Activated CD8-positive, alpha-beta T cell treated with anti-CD3 and anti-CD28 coated beads for 36 hours (primary cell): Measurements from ENCODE around the gene CPPED1. TPM values are rescaled to one million over a fixed set of nuclear protein-coding genes. Genes with fewer than 3 reads are reported as not detected.

Experiments
- ATAC-seq: fragments of 200-7000 bp; cut with Tn5 transposase; one replicate; pipeline ENCODE4 v1.10.0; 2021; ENCODE audit warnings: mild to moderate bottlenecking, moderate library complexity
- CTCF ChIA-PET: fragments of 350-600 bp; sonication (Branson Sonifier 250); formaldehyde crosslinking; loops from one replicate; lab custom pipeline; 2021; ENCODE audit warnings: antibody characterized with exemption; lab: Charles Lee
- POLR2A ChIA-PET: fragments of 350-600 bp; sonication (Branson Sonifier 250); formaldehyde crosslinking; loops from one replicate; lab custom pipeline; 2021; ENCODE audit warnings: antibody characterized with exemption; lab: Charles Lee
- DNase-seq: peaks from one replicate; pipeline ENCODE4 v3.0.0-alpha.2; 2020
- H3K27ac Mint-ChIP-seq: one replicate; pipeline ENCODE4 v1.8.0; 2021; ENCODE audit warnings: mild to moderate bottlenecking, mixed read lengths
- H3K27me3 Mint-ChIP-seq: one replicate; pipeline ENCODE4 v1.8.0; 2021; ENCODE audit warnings: mixed read lengths
- H3K36me3 Mint-ChIP-seq: one replicate; pipeline ENCODE4 v1.8.0; 2021; ENCODE audit warnings: low read depth, mixed read lengths
- H3K4me1 Mint-ChIP-seq: one replicate; pipeline ENCODE4 v1.8.0; 2021; ENCODE audit warnings: low read depth, mixed read lengths
- H3K4me3 Mint-ChIP-seq: one replicate; pipeline ENCODE4 v1.8.0; 2021; ENCODE audit warnings: mild to moderate bottlenecking, moderate library complexity, mixed read lengths
- H3K9me3 Mint-ChIP-seq: one replicate; pipeline ENCODE4 v1.8.0; 2021; ENCODE audit warnings: mixed read lengths
- CTCF ChIP-seq: fragments of 200-600 bp; IDR thresholded peaks from one replicate; pipeline ENCODE4 v1.8.0; 2022; ENCODE audit warnings: antibody characterized with exemption, mild to moderate bottlenecking
- intact Hi-C: fragments of 100-400 bp; cut with micrococcal nuclease; formaldehyde crosslinking; loops from one replicate; pipeline ENCODE4 v1.10.0; 2022
- total RNA-seq, 2 experiments: library from RNA; stranded (reverse); gene quantifications; one replicate each; pipeline ENCODE4 v1.2.3, GENCODE V29; 2021

Gene CPPED1
- total RNA-seq, 2 experiments from 2014 or later, result 5.0 to 5.7 TPM

- TF ChIP-seq CTCF, result no peak
- peaks cover under 1% of the 10 kb centered on the region for H3K4me1 Mint-ChIP-seq
- intact Hi-C loops, result no loop called here
- POLR2A ChIA-PET, result interaction anchor here (0.6 kb wide), 1 partner anchor 275 kb away, joined by 6 read pairs; no protein-coding TSS in a partner anchor
- DNase-seq (no peak), ATAC-seq (no peak)
- H3K36me3 Mint-ChIP-seq, result no peaks in the 10 kb centered on the region
- no peak overlapping the region for H3K4me3 Mint-ChIP-seq
- no peaks in the 10 kb centered on the region for H3K27me3 Mint-ChIP-seq
- CTCF ChIA-PET, result no interaction called here
- H3K27ac Mint-ChIP-seq, result no peak overlapping the region
- peaks cover 11% of the 10 kb centered on the region for H3K9me3 Mint-ChIP-seq
Observed at GRCh38 chr16:12652924-12653323, 150.8 kb downstream of the CPPED1 start.

- Mint-ChIP-seq H3K4me3 (no peak overlapping the region), H3K27ac (no peak overlapping the region), H3K4me1 (peaks cover 8% of the 10 kb centered on the region), H3K9me3 (peaks cover 6% of the 10 kb centered on the region), H3K36me3 (no peaks in the 10 kb centered on the region), H3K27me3 (no peaks in the 10 kb centered on the region)
- TF ChIP-seq CTCF, result no peak
- ATAC-seq (no peak), DNase-seq (no peak)
- POLR2A ChIA-PET, result interaction anchor here (1.0 kb wide), 1 partner anchor 17 kb away, joined by 3 read pairs; no protein-coding TSS in a partner anchor
- intact Hi-C loops, result no loop called here
- CTCF ChIA-PET, result interaction anchor here (1.5 kb wide), 1 partner anchor 79 kb away, joined by 5 read pairs; no protein-coding TSS in a partner anchor
Observed at GRCh38 chr16:12651765-12652512, 151.7 kb downstream of the CPPED1 start.

GRCh38 chr16:12649356-12649755 lies 154.3 kb downstream of the CPPED1 start:
- DNase-seq (no peak), ATAC-seq (no peak)
- intact Hi-C loops, result loop anchor here (5.0 kb wide), 1 partner anchor 112 kb away; no protein-coding TSS in a partner anchor
- POLR2A ChIA-PET, result no interaction called here
- Mint-ChIP-seq H3K4me1 (peaks cover 19% of the 10 kb centered on the region), H3K9me3 (peaks cover 6% of the 10 kb centered on the region), H3K27me3 (no peaks in the 10 kb centered on the region), H3K27ac (no peak overlapping the region), H3K36me3 (no peaks in the 10 kb centered on the region), H3K4me3 (no peak overlapping the region)
- TF ChIP-seq CTCF, result no peak
- CTCF ChIA-PET, result no interaction called here

- H3K4me3 Mint-ChIP-seq, result peak overlapping the region; percentile 27
- TF ChIP-seq CTCF, result no peak
- peaks cover 3% of the 10 kb centered on the region for H3K36me3 Mint-ChIP-seq
- DNase-seq, result peak; percentile 72
- H3K9me3 Mint-ChIP-seq, result peaks cover 11% of the 10 kb centered on the region
- peak overlapping the region; percentile 96 for H3K27ac Mint-ChIP-seq
- intact Hi-C loops, result loop anchor here (5.0 kb wide), 1 partner anchor 109 kb away; no protein-coding TSS in a partner anchor
- ChIA-PET CTCF (interaction anchor here (1.6 to 1.8 kb wide), 2 partner anchors 73 to 106 kb away, joined by 4 to 5 read pairs; no protein-coding TSS in a partner anchor), POLR2A (interaction anchor here (0.7 to 1.0 kb wide), 2 partner anchors 155 to 242 kb away, joined by 3 to 4 read pairs; no protein-coding TSS in a partner anchor)
- H3K27me3 Mint-ChIP-seq, result no peaks in the 10 kb centered on the region
- H3K4me1 Mint-ChIP-seq, result peaks cover 21% of the 10 kb centered on the region
- ATAC-seq, result peak; percentile 84
Observed at GRCh38 chr16:12646490-12647274, 157.0 kb downstream of the CPPED1 start.
